ENCODE measurements around the gene ANKS6. TPM values are rescaled to one million over a fixed set of nuclear protein-coding genes. Genes with fewer than 3 reads are reported as not detected.

ANKS6 gene
- total RNA-seq, 2 donors from 2014 or later = 3.3 to 8.7 TPM

- Histone ChIP-seq H3K36me3 (peaks cover 26% of the 10 kb centered on the region), H3K4me1 (no peaks in the 10 kb centered on the region), H3K4me3 (no peak overlapping the region), H3K27me3 (no peaks in the 10 kb centered on the region), H3K27ac (no peak overlapping the region), H3K9me3 (no peaks in the 10 kb centered on the region)
- peak; percentile 56 for DNase-seq (ENCODE audit: low spot score)
- peak; percentile 39 to 74 for TF ChIP-seq CTCF (IDR thresholded peaks at IDR 0.05)
Measured at GRCh38 chr9:98775831-98776441, 20.4 kb downstream of the ANKS6 start.

- TF ChIP-seq CTCF (IDR thresholded peaks at IDR 0.05) = peak in 1 of 2 donors; percentile 38
- Histone ChIP-seq H3K27ac (no peak overlapping the region), H3K4me3 (no peak overlapping the region), H3K36me3 (peaks cover 30% of the 10 kb centered on the region), H3K27me3 (no peaks in the 10 kb centered on the region), H3K4me1 (no peaks in the 10 kb centered on the region), H3K9me3 (no peaks in the 10 kb centered on the region)
- DNase-seq (ENCODE audit: low spot score) = peak; percentile 18
Measured at GRCh38 chr9:98774746-98775145, 21.6 kb downstream of the ANKS6 start.

GRCh38 chr9:98773721-98774120 lies 22.6 kb downstream of the ANKS6 start:
- H3K4me1 ChIP-seq = no peaks in the 10 kb centered on the region
- no peak for DNase-seq (ENCODE audit: low spot score)
- H3K36me3 ChIP-seq = peaks cover 30% of the 10 kb centered on the region
- H3K4me3 ChIP-seq = no peak overlapping the region
- no peak overlapping the region for H3K27ac ChIP-seq
- no peak for TF ChIP-seq CTCF (IDR thresholded peaks at IDR 0.05)
- no peaks in the 10 kb centered on the region for H3K27me3 ChIP-seq
- no peaks in the 10 kb centered on the region for H3K9me3 ChIP-seq

GRCh38 chr9:98772364-98773155 lies 23.8 kb downstream of the ANKS6 start:
- Histone ChIP-seq H3K4me1 (no peaks in the 10 kb centered on the region), H3K9me3 (no peaks in the 10 kb centered on the region)

GRCh38 chr9:98771209-98771874 lies 25.0 kb downstream of the ANKS6 start:
- H3K4me1 ChIP-seq = no peaks in the 10 kb centered on the region
- no peaks in the 10 kb centered on the region for H3K9me3 ChIP-seq
- no peak overlapping the region for H3K27ac ChIP-seq
- H3K27me3 ChIP-seq = no peaks in the 10 kb centered on the region
- H3K4me3 ChIP-seq = no peak overlapping the region
- H3K36me3 ChIP-seq = peaks cover 43% of the 10 kb centered on the region
- DNase-seq (ENCODE audit: low spot score) = peak; percentile 44
- TF ChIP-seq CTCF (IDR thresholded peaks at IDR 0.05) = no peak

More at GRCh38 chr9:98772364-98773155, 23.8 kb downstream of the ANKS6 start:
- no peak overlapping the region for H3K27ac ChIP-seq
- TF ChIP-seq CTCF (IDR thresholded peaks at IDR 0.05) = no peak
- H3K27me3 ChIP-seq = no peaks in the 10 kb centered on the region
- peaks cover 36% of the 10 kb centered on the region for H3K36me3 ChIP-seq
- no peak overlapping the region for H3K4me3 ChIP-seq
- no peak for DNase-seq (ENCODE audit: low spot score)

Data from right atrium auricular region (tissue), 2 donors.